Stimulated activated CD4-positive, alpha-beta T cell treated with anti-CD3 and anti-CD28 coated beads, Interleukin-4, amount 100 ng/mL, for 4 hours (primary cell): Measurements from ENCODE around the gene PLB1.
A peak's percentile ranks its signal among the peaks of the same experiment; 100 is the strongest.

Experiments used
- DNase-seq, 2 experiments: peaks; one replicate each; pipeline ENCODE4 v3.0.0-alpha.2; 2020

Gene PLB1

GRCh38 chr2:28631514-28632206 lies 135.8 kb downstream of the PLB1 start:
- DNase-seq: no peak

- no peak for DNase-seq
Observed at GRCh38 chr2:28632791-28633190, 136.9 kb downstream of the PLB1 start.

GRCh38 chr2:28633204-28633603 lies 137.3 kb downstream of the PLB1 start:
- no peak for DNase-seq

GRCh38 chr2:28633746-28634145 lies 137.9 kb downstream of the PLB1 start:
- no peak for DNase-seq

GRCh38 chr2:28635191-28635611 lies 139.3 kb downstream of the PLB1 start:
- DNase-seq: no peak

GRCh38 chr2:28636491-28636890 lies 140.6 kb downstream of the PLB1 start:
- no peak for DNase-seq

- DNase-seq: no peak
Observed at GRCh38 chr2:28637066-28638047, 141.5 kb downstream of the PLB1 start.

GRCh38 chr2:28638102-28638501 lies 142.2 kb downstream of the PLB1 start:
- DNase-seq: no peak

- no peak for DNase-seq
Observed at GRCh38 chr2:28639092-28639691, 143.3 kb downstream of the PLB1 start.

- DNase-seq: no peak
Observed at GRCh38 chr2:28639836-28640235, 144.0 kb downstream of the PLB1 start.

GRCh38 chr2:28640260-28640907 lies 144.5 kb downstream of the PLB1 start:
- no peak for DNase-seq

- no peak for DNase-seq
Observed at GRCh38 chr2:28640908-28641300, 145.0 kb downstream of the PLB1 start.

- no peak for DNase-seq
Observed at GRCh38 chr2:28642796-28643195, 146.9 kb downstream of the PLB1 start.

GRCh38 chr2:28643327-28643726 lies 147.5 kb downstream of the PLB1 start:
- DNase-seq: no peak

- DNase-seq: no peak
Observed at GRCh38 chr2:28643911-28644334, 148.1 kb downstream of the PLB1 start.

GRCh38 chr2:28644760-28645159 lies 148.9 kb downstream of the PLB1 start:
- no peak for DNase-seq

- DNase-seq: no peak
Observed at GRCh38 chr2:28645553-28645952, 149.7 kb downstream of the PLB1 start.

GRCh38 chr2:28647682-28648081 lies 151.8 kb downstream of the PLB1 start:
- no peak for DNase-seq

GRCh38 chr2:28648147-28648546 lies 152.3 kb downstream of the PLB1 start:
- peak in 1 of 2 experiments; percentile 3 for DNase-seq

- no peak for DNase-seq
Observed at GRCh38 chr2:28648671-28649395, 153.0 kb downstream of the PLB1 start.

GRCh38 chr2:28649481-28650265 lies 153.8 kb downstream of the PLB1 start:
- peak; percentile 11 to 17 for DNase-seq

- no peak for DNase-seq
Observed at GRCh38 chr2:28650266-28650584, 154.4 kb downstream of the PLB1 start.
